Ovary (tissue), 9 donors: Measurements from ENCODE around the gene STRA6. TPM values are rescaled to one million over a fixed set of nuclear protein-coding genes. Genes with fewer than 3 reads are reported as not detected.

Experiments
- DNase-seq, 5 donors: peaks; one replicate each; pipeline ENCODE4 v3.0.0-alpha.2; 2019 to 2020
- H3K27ac ChIP-seq, 2 donors: fragments of 200-600 bp; one replicate each; pipeline versions ENCODE4 v1.5.1 to v1.8.0; 2019 to 2022
- H3K27me3 ChIP-seq: fragments of 200-600 bp; one replicate; pipeline ENCODE4 v1.8.0; 2022
- H3K36me3 ChIP-seq: fragments of 200-600 bp; sonication (generic); one replicate; pipeline ENCODE4 v1.5.1; 2019
- H3K4me1 ChIP-seq: one replicate; pipeline ENCODE4 v1.8.1; 2013; ENCODE audit warnings: mild to moderate bottlenecking, moderate library complexity; ENCODE audit not compliant: insufficient read depth
- H3K4me3 ChIP-seq: fragments of 200-600 bp; sonication (generic); one replicate; pipeline ENCODE4 v1.5.1; 2017
- H3K9me3 ChIP-seq, 2 donors: fragments of 200-600 bp in 1 of 2; sonication (generic) in 1 of 2; one replicate each; pipeline versions ENCODE4 v1.5.1 to v1.8.1; 2013 to 2019; ENCODE audit warnings: mild to moderate bottlenecking in 1 of 2, moderate library complexity in 1 of 2
- EP300 ChIP-seq: sonication (generic); formaldehyde crosslinking; IDR thresholded peaks from one replicate; pipeline ENCODE4 v1.6.1; 2017; ENCODE audit warnings: antibody characterized with exemption
- POLR2A ChIP-seq: fragments of 450-650 bp; IDR thresholded peaks from one replicate; pipeline ENCODE4 v1.6.1; 2017; ENCODE audit warnings: antibody characterized with exemption, mild to moderate bottlenecking, moderate library complexity
- WGBS, 3 donors: extraction: QIAGEN DNeasy Blood & Tissue Kit in 1 of 3; methylation state at CpG; one replicate each; pipeline versions ENCODE4 v1.1.5 to v1.1.7; 2013 to 2017; 5-methylcytosine and 5-hydroxymethylcytosine counted together
- intact Hi-C, 4 donors: fragments of 100-400 bp; cut with DNase I; formaldehyde crosslinking; loops; one replicate each; pipeline versions ENCODE4 v1.11.0 to v1.15.1; 2022 to 2023
- polyA plus RNA-seq, 2 donors: library from polyadenylated mRNA; stranded (reverse); fragments of 200-250 nt in 1 of 2; fragments of 350-450 nt in 1 of 2; fragmentation: Illumina TruSeq in 1 of 2; extraction: RNeasy Lipid Tissue Mini Kit (QIAGEN cat#74804) in 1 of 2; gene quantifications; one replicate each; pipeline ENCODE4 v1.2.3, GENCODE V29; 2013 to 2014
- total RNA-seq, 7 donors: library from RNA; depleted of rRNA in 2 of 7; stranded (reverse); fragments of >200 nt in 2 of 7; fragmentation: NEBNext Ultra II Directional in 3 of 7; extraction: Animal tissue kit (Norgen Biotek cat#: 25700) in 3 of 7; gene quantifications; one replicate each; pipeline versions ENCODE4 v1.1.0 to v1.2.4, GENCODE V29; 2016 to 2023
- TF ChIP-seq, protein P1 (sequence below), 3 donors: fragments of 450-650 bp in 2 of 3; fragments of 200-600 bp in 1 of 3; IDR thresholded peaks; one replicate each; pipeline versions ENCODE4 v1.5.1 to v1.8.0; 2016 to 2022; ENCODE audit warnings: antibody characterized with exemption in 3 of 3, mild to moderate bottlenecking in 1 of 3
- donor health status: DM: no; HTN: no; CAD: no; lungs with moderate emphysema.
- donor health status: DM: no; HTN: no; CAD: no.
- donor health status: Bipolar disorder and iron deficiency.
- donor health status: DM: yes; HTN: yes; CAD: no.
- donor health status: DM: no; HTN: no; CAD: no.
- donor health status: DM: yes; HTN: yes; CAD: no.

Gene STRA6
- total and polyA plus RNA-seq, 9 donors: 0.20 to 2.8 (median 0.69) TPM

DNA sequence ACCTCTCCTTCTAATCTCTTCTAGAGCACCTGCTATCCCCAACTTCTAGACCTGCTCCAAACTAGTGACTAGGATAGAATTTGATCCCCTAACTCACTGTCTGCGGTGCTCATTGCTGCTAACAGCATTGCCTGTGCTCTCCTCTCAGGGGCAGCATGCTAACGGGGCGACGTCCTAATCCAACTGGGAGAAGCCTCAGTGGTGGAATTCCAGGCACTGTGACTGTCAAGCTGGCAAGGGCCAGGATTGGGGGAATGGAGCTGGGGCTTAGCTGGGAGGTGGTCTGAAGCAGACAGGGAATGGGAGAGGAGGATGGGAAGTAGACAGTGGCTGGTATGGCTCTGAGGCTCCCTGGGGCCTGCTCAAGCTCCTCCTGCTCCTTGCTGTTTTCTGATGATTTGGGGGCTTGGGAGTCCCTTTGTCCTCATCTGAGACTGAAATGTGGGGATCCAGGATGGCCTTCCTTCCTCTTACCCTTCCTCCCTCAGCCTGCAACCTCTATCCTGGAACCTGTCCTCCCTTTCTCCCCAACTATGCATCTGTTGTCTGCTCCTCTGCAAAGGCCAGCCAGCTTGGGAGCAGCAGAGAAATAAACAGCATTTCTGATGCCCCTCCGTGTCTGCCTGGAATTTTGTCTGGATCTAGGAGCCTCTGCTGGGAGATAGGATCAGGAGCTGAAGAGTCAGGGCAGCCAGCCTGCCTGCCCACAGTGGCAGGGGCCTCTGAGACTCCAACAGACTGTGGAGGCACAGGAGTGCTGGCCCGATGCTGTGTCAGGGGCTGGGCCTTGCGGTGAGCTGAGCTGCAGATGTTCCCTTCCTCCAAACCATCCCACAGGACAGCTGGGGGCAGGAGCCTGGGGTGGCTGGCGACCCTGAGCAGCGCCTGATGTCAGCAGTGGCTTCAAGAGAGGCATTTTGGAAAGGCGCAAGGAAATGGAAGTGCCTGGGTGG lies 26.0 kb downstream of the STRA6 start:
- no peaks in the 10 kb centered on the region for H3K27me3 ChIP-seq
- TF ChIP-seq POLR2A (no peak), EP300 (no peak)
- TF ChIP-seq, protein P1, sequence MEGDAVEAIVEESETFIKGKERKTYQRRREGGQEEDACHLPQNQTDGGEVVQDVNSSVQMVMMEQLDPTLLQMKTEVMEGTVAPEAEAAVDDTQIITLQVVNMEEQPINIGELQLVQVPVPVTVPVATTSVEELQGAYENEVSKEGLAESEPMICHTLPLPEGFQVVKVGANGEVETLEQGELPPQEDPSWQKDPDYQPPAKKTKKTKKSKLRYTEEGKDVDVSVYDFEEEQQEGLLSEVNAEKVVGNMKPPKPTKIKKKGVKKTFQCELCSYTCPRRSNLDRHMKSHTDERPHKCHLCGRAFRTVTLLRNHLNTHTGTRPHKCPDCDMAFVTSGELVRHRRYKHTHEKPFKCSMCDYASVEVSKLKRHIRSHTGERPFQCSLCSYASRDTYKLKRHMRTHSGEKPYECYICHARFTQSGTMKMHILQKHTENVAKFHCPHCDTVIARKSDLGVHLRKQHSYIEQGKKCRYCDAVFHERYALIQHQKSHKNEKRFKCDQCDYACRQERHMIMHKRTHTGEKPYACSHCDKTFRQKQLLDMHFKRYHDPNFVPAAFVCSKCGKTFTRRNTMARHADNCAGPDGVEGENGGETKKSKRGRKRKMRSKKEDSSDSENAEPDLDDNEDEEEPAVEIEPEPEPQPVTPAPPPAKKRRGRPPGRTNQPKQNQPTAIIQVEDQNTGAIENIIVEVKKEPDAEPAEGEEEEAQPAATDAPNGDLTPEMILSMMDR (IDR thresholded peaks at IDR 0.05): no peak
- 48 to 57% (median 55%) methylated on average over 10 of the region's 10 CpGs for WGBS, 3 donors
- no peaks in the 10 kb centered on the region for H3K36me3 ChIP-seq
- intact Hi-C loops: no loop called here
- peaks cover 48% of the 10 kb centered on the region for H3K4me1 ChIP-seq
- peak overlapping the region; percentile 46 for H3K4me3 ChIP-seq
- DNase-seq: peak in 3 of 5 donors; percentile 8 to 24 (median 14)
- H3K27ac ChIP-seq: peak overlapping the region; percentile 9 to 30
- H3K9me3 ChIP-seq: no peaks in the 10 kb centered on the region

DNA sequence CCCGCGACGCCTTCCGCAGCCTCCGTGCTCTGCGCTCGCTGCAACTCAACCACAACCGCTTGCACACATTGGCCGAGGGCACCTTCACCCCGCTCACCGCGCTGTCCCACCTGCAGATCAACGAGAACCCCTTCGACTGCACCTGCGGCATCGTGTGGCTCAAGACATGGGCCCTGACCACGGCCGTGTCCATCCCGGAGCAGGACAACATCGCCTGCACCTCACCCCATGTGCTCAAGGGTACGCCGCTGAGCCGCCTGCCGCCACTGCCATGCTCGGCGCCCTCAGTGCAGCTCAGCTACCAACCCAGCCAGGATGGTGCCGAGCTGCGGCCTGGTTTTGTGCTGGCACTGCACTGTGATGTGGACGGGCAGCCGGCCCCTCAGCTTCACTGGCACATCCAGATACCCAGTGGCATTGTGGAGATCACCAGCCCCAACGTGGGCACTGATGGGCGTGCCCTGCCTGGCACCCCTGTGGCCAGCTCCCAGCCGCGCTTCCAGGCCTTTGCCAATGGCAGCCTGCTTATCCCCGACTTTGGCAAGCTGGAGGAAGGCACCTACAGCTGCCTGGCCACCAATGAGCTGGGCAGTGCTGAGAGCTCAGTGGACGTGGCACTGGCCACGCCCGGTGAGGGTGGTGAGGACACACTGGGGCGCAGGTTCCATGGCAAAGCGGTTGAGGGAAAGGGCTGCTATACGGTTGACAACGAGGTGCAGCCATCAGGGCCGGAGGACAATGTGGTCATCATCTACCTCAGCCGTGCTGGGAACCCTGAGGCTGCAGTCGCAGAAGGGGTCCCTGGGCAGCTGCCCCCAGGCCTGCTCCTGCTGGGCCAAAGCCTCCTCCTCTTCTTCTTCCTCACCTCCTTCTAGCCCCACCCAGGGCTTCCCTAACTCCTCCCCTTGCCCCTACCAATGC lies 27.1 kb downstream of the STRA6 start:
- peak in 2 of 5 donors; percentile 24 to 41 for DNase-seq
- TF ChIP-seq, protein P1 (IDR thresholded peaks at IDR 0.05): no peak
- Histone ChIP-seq H3K27ac (peak overlapping the region; percentile 1 to 89), H3K9me3 (no peaks in the 10 kb centered on the region), H3K36me3 (no peaks in the 10 kb centered on the region), H3K4me3 (peak overlapping the region; percentile 46), H3K4me1 (peaks cover 55% of the 10 kb centered on the region), H3K27me3 (no peaks in the 10 kb centered on the region)
- WGBS, 3 donors: 61 to 76% (median 64%) methylated on average over 45 of the region's 45 CpGs
- intact Hi-C loops: no loop called here

DNA sequence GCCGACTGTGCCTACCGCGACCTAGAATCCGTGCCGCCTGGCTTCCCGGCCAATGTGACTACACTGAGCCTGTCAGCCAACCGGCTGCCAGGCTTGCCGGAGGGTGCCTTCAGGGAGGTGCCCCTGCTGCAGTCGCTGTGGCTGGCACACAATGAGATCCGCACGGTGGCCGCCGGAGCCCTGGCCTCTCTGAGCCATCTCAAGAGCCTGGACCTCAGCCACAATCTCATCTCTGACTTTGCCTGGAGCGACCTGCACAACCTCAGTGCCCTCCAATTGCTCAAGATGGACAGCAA lies 27.7 kb downstream of the STRA6 start:
- Histone ChIP-seq H3K27me3 (no peaks in the 10 kb centered on the region), H3K27ac (peak overlapping the region; percentile 79 to 89), H3K36me3 (no peaks in the 10 kb centered on the region), H3K4me3 (peak overlapping the region; percentile 46), H3K9me3 (no peaks in the 10 kb centered on the region), H3K4me1 (peaks cover 56% of the 10 kb centered on the region)
- intact Hi-C loops: loop anchor here in 2 of 4 donors (5.0 kb wide), 2 partner anchors 38 to 43 kb away; partner anchors contain the start of gene ISLR2 (in 1 of the 2)
- TF ChIP-seq EP300 (no peak), POLR2A (no peak)
- TF ChIP-seq, protein P1 (IDR thresholded peaks at IDR 0.05): no peak
- DNase-seq: no peak
- 22 to 44% (median 28%) methylated on average over 10 to 14 of the region's 14 CpGs for WGBS, 3 donors

DNA sequence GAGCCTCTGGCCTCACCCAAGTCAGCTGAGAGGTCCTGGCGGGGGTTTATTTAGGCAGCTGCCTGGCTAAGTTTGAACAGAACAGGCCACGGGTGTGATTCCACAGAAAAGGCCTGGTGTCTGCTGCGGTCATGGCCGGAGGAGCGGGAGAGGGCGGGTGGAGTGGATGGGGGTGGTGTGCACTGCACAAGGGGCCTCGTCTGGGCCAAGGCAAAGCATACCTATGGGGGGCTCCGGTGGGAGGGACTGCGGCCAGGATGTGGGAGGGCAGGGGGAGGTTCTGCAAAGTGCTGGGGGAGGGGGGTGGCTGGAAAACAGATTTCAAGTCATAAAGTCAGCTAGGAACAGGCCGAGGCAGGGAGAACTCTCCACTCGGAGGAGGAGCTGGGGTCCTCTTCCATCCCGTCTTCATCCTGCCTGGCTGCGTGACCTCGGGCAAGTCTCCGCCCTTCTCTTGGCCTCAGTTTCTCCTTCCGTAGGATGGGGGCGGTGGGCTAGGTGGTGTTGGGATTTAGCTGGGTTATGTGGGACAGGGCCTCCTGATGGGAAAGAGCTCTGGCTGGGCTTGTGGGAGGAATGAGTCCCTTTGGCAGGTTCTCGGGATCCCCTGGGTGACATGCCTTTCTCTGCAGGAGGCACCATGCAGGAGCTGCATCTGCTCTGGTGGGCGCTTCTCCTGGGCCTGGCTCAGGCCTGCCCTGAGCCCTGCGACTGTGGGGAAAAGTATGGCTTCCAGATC lies 28.2 kb downstream of the STRA6 start:
- H3K4me1 ChIP-seq: peaks cover 55% of the 10 kb centered on the region
- no peaks in the 10 kb centered on the region for H3K9me3 ChIP-seq
- no peaks in the 10 kb centered on the region for H3K27me3 ChIP-seq
- H3K36me3 ChIP-seq: no peaks in the 10 kb centered on the region
- 13 to 18% (median 13%) methylated on average over 19 to 20 of the region's 20 CpGs for WGBS, 3 donors
- intact Hi-C loops: loop anchor here in 2 of 4 donors (5.0 kb wide), 2 partner anchors 37 to 42 kb away; partner anchors contain the start of gene ISLR2 (in 1 of the 2)
- peak overlapping the region; percentile 79 to 89 for H3K27ac ChIP-seq
- peak; percentile 66 to 81 (median 78) for DNase-seq
- H3K4me3 ChIP-seq: peak overlapping the region; percentile 46
- TF ChIP-seq EP300: no peak
- no peak for TF ChIP-seq POLR2A
- TF ChIP-seq, protein P1 (IDR thresholded peaks at IDR 0.05): no peak
